ENCODE results near the gene SCNN1A. TPM values are rescaled to one million over a fixed set of nuclear protein-coding genes. Genes with fewer than 3 reads are reported as not detected.

The SCNN1A gene
- total RNA-seq, 1 experiment from 2014 or later = 111 TPM

- Mint-ChIP-seq H3K27me3 (ENCODE audit: low read depth) (no peaks in the 10 kb centered on the region), H3K36me3 (ENCODE audit: insufficient read depth in 1 of 3, low read depth in 3 of 3) (peaks cover 23 to 69% (median 69%) of the 10 kb centered on the region in 3 experiments; a peak in 6 of 7 replicates), H3K27ac (peak overlapping the region; percentile 52 to 82 (median 76); a peak in 5 of 7 replicates), H3K4me1 (peaks cover 15 to 16% of the 10 kb centered on the region in 2 experiments), H3K4me3 (no peak overlapping the region; a peak in 1 of 5 replicates), H3K9me3 (no peaks in the 10 kb centered on the region)
- H3K56ac ChIP-seq (ENCODE audit: insufficient read length, low read depth, low read length) = no peak overlapping the region
- H4K5ac ChIP-seq (ENCODE audit: insufficient read length, low read depth, low read length) = no peak overlapping the region
- H4K20me1 ChIP-seq (ENCODE audit: control insufficient read depth, insufficient read depth, insufficient read length) = peaks cover 3% of the 10 kb centered on the region
- H3K14ac ChIP-seq (ENCODE audit: insufficient read depth, low read length) = no peak overlapping the region
- no peak overlapping the region for H3K27ac ChIP-seq (ENCODE audit: insufficient read length, low read depth, low read length)
- H3K23me2 ChIP-seq (ENCODE audit: insufficient read length, low read depth, low read length, poor library complexity, severe bottlenecking) = no peaks in the 10 kb centered on the region
- H3K4me1 ChIP-seq (ENCODE audit: insufficient read depth, low read length) = no peaks in the 10 kb centered on the region; the same call in 1 of the 2 replicates
- H2AK5ac ChIP-seq (ENCODE audit: insufficient read length, low read length) = no peak overlapping the region
- H2BK120ac ChIP-seq (ENCODE audit: low read depth, low read length, poor library complexity, severe bottlenecking) = no peak overlapping the region
- H3T11ph ChIP-seq (ENCODE audit: low read length) = no peak overlapping the region
- no peak overlapping the region for H3K23ac ChIP-seq (ENCODE audit: insufficient read length, low read depth, low read length)
- no CpG with 5 or more reads among the region's 10 CpGs for WGBS (ENCODE audit: extremely low coverage, insufficient read length, low lambda C conversion rate)
- H2BK5ac ChIP-seq (ENCODE audit: insufficient read length, low read length) = no peak overlapping the region
- H3K27me3 ChIP-seq (ENCODE audit: insufficient read depth, low read length) = no peaks in the 10 kb centered on the region
- peak; percentile 25; the same call in 2 of the 3 replicates for TF ChIP-seq CTCF (conservative IDR thresholded peaks at IDR 0.05)
- no peak overlapping the region for H2AFZ ChIP-seq (ENCODE audit: low read length)
- H2BK12ac ChIP-seq (ENCODE audit: insufficient read length, low read depth, low read length) = no peak overlapping the region
- DNase-seq = peak; percentile 46
- no peak overlapping the region for H2BK20ac ChIP-seq (ENCODE audit: low read depth, low read length, poor library complexity, severe bottlenecking)
- H3K18ac ChIP-seq (ENCODE audit: insufficient read length, low read depth, low read length) = no peak overlapping the region
- H2BK15ac ChIP-seq (ENCODE audit: low read depth, low read length) = no peak overlapping the region
- H3K79me2 ChIP-seq (ENCODE audit: insufficient read depth, low read length) = no peaks in the 10 kb centered on the region
- no peak overlapping the region for H4K91ac ChIP-seq (ENCODE audit: insufficient read length, low read depth, low read length)
- H3K9ac ChIP-seq (ENCODE audit: extremely low read depth, insufficient read length, low read length) = no peak overlapping the region
- no peaks in the 10 kb centered on the region for H3K79me1 ChIP-seq (ENCODE audit: insufficient read depth, low read depth, low read length, poor library complexity, severe bottlenecking)
- H3K4ac ChIP-seq (ENCODE audit: low read depth, low read length) = no peak overlapping the region
- H3K4me2 ChIP-seq (ENCODE audit: insufficient read depth, insufficient read length, low read length) = no peak overlapping the region
- H3K9me3 ChIP-seq (ENCODE audit: control insufficient read depth, low read depth, low read length) = no peaks in the 10 kb centered on the region
- no peak overlapping the region for H4K8ac ChIP-seq (replicated peaks; ENCODE audit: insufficient read length, low read depth, low read length)
Measured at GRCh38 chr12:6354495-6355393, 20.6 kb downstream of the SCNN1A start.

Data from H9 (cell line).